Erythroblast (primary cell): Measurements from ENCODE around the gene PPP6R2.

Experiments
- DNase-seq, 2 experiments: peaks; one replicate each; lab custom pipeline; 2025; lab: John Stamatoyannopoulos, UW
- GATA1 ChIP-seq: IDR thresholded peaks from 2 replicates; pipeline ENCODE4 v1.6.1; 2011; ENCODE audit warnings: low read depth, mild to moderate bottlenecking, control low read depth, low read length, moderate library complexity
- POLR2A ChIP-seq: IDR thresholded peaks from 2 replicates; pipeline ENCODE4 v1.6.1; 2011; ENCODE audit warnings: mild to moderate bottlenecking, low read length

Gene PPP6R2

GRCh38 chr22:50302564-50302963 is 40.6 kb upstream of the PPP6R2 start:
- TF ChIP-seq POLR2A (no peak), GATA1 (no peak)
- no peak for DNase-seq

DNA sequence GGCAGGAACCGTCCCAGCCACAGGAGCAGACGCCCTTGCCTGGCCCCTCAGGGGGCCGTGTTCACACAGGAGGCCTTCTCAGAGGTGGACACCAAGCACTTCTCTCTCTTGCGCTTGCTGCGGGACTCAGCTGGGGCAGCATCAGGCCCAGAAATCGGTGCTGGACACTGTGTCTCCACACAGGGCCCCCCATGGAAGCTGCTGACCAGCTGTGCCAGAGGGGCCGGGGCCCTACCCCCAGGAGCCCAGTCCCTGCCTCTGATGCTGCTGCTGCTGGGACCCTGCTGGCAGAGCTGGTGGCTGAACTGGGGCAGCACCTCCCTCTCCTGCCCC is 39.6 kb upstream of the PPP6R2 start:
- no peak for DNase-seq
- no peak for TF ChIP-seq GATA1
- no peak for TF ChIP-seq POLR2A

DNA sequence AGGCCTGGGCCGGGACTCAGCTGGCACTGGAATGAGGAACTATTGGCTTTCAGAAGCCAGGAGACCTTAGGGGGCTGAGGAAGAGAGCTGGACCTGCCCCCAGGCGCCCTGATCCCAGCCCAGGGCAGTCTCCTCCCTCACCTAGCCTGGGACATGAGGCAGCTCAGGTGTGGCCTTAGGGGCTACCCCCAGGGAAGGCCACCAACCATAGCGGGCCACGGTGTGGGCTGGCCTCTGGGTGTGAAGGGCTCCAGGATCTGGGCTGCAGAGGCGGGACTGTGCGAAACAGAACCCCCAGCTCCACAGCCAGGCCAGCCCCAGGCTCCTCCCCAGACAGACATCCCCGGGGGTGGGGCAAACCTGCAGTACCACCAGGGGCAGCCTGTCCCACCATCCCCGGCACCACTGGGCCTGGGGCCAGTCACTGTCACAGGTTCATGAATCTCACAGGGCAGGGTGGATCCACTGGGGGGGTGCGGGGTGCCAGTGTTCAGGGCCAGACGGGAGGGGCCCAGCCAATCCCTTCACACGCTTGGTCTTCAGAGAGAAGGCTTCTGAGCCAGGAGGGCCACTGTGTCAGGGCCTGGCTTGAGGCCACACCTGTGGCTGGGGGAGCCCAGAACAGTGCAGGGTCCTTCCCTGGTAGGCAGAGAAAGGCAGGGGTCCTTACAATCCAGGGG is 39.1 kb upstream of the PPP6R2 start:
- TF ChIP-seq POLR2A (no peak), GATA1 (no peak)
- DNase-seq = no peak

DNA sequence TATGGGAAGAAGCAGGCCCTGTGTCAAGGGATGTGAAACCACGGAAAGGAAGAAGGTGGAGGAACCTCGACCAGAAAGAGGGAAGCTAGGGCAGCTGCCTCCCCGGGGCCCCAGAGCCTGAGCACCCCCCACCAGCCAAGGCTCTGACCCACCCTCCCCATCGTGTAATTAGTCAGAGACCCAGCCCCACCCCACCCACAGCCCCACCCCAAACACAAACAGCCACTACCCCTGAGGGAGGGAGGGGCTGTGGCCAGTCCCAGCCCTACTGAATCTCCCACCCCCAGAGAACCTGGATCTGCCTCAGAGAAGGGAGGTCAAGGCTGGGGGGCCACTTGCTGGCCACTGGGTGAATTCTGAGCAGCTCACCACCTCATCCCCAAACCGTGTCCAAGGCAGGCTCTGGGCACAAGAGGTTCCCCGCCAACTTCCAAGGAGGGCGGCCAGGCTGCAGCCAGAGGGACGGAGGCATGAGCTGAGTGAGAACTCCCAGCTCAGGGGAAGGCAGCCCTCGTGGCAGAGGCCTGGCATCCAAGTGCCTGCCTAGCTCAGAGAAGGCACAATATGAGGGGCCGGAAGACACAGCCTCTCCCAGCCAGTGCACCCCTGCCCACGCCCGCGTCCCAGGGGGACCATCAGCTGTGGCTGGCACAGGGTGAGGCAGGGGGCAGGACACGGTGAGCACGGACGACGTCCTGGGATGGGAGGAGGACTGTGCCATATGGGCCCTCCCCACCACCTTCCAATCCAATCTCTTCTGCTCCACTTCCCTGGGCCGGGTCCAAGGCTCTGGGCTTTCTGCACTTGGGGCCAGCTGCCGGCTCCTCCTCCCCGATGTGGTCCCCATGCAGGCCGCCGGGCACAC is 38.4 kb upstream of the PPP6R2 start:
- no peak for TF ChIP-seq POLR2A
- no peak for TF ChIP-seq GATA1
- DNase-seq = no peak

DNA sequence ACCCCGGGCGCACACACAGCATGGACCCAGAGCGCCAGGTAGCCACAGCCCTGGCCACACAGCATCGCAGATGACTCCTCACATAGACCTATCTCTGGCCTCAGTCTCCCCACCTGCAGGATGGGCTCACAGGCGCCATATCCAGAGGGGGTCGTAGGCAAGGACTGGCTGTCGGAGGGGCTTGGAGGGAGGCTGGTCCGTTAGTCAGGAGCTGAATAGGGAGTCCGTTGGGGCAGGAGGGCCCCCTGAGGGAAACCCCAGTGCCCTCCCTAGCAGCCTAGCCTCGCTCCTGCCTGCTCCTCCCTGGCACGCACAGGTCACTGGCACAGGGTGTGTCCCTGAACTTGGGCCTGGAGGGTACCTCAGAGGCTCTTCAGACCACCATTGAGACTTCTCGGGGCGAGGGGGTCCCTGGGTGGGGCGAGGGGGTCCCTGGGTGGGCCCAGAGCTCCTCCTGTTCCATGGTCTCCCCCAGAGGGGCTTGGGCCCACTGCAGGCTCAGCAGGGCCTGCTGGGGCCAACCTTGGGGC is 37.7 kb upstream of the PPP6R2 start:
- DNase-seq = no peak
- TF ChIP-seq GATA1 (no peak), POLR2A (no peak)

DNA sequence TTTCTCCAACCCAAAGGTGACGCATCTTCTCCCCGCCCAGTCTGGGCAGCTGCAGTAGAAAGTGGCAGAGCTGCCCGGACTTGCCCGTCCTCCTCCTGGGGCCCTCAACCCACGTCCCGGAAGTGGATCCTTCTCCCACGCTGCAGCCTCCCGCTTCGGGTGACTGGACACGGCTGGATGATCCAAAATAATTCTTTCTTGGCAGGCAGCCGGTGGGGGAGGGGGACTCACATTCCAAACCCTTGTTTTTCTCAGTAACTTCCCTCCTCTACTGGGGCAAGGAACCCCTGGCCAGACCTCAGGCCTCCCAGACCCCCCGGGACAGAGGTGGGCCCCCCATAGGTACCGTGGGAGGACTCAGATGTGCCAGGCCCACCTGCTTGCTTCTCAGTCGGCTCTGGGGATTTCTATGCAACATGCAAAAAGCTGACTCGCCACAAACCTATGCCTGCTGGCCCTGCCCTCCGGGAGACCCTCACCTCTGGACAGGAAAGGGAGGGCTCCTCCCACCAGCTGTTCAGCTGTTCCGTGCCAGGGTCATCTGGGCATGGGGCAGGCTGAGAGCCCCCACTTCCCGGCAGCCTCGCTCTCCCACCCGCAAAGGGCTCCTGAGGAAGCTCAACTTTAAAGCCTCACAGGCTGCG is 37.1 kb upstream of the PPP6R2 start:
- peak in 1 of 2 experiments; percentile 28 for DNase-seq
- TF ChIP-seq GATA1 = no peak
- TF ChIP-seq POLR2A = peak; percentile 42

DNA sequence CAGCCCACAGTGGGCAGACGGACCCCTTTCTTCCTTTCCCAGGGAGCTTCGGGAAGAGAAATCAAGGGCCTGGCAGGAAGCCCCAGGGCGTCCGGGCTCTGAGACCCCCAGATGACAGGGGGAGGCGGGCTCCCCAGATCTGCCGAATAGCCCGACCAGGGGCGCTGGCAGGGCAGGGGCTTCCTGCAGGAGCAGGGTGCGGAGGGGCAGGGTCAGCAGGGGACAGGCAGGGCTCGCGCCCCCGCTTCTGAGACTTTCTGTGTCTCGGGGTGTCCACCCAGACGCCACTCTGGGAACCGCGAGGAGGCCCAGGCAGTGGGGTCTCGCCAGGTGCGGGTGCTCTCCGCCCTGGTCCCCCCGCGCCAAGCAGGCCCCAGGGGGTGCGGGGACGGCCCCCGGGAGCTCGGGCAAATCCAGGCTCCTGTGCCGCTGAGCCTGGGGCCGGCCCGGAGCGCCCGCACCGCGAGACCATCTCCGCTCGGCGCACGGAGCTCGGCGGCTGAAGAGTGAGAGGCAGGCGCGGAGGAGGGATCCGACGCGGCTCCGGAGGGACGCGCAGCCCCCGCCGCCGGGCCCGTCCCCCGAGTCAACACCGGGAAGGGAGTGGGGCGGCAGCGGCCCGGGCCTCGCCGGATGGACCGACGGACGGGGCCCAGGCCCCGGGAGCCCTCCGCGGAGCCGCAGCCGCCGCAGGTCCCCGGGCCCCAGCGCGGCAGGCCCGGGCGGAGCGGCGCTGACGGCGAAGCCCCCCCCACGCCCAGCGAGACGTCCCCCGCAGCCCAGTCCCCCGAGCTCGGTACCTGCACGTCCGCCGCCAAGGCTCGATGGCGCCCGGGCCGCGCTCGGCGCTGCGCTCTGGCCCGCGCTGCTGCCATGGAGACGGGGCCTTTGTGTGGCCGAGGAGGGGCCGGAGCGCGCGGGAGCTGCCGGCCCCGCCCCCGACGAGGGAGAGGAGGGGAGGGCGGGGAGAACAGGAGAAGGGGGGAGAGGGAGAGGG is 36.1 kb upstream of the PPP6R2 start, which contains the start of gene PLXNB2:
TSS of gene PLXNB2 (minus strand) at position 894 of the 997 bp plus-strand sequence. CDS start 17,062 bp downstream, outside the sequence.
- DNase-seq = peak; percentile 47 to 58
- TF ChIP-seq POLR2A = no peak

DNA sequence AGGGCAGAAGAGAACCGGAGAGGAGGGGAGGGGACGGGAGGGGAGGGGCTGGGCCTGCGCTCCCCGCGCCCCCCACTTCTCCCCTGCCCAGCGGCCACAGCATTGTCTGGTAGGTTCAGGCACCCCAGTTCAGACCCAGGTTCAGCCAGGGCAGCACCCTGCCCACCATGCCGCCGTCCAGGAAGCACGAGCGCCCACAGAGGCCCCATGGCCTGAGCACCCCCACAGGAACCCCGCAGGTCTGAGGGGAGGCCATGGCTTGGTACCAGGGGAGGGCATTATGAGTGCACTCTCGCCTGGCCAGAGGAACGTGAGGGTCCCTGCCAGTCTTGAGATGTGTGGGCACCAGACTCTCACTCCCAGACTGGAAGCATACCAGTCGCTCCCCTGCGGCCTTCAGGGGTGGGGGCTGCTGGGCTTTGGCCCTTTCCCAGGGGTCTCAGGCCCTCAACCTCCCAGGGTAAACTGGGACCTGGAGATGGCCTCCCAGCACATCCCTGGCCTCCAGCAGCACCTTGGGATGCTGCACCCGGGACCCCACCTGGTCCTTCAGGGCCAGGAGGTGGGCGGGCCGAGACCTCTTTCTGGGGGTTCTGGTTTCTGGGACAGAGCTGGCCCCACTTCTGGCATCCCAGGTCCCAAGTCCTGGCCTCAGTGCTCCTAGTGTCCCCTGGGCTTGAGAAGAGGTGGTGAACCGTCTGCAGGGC is 35.1 kb upstream of the PPP6R2 start:
- TF ChIP-seq GATA1 (no peak), POLR2A (no peak)
- no peak for DNase-seq

DNA sequence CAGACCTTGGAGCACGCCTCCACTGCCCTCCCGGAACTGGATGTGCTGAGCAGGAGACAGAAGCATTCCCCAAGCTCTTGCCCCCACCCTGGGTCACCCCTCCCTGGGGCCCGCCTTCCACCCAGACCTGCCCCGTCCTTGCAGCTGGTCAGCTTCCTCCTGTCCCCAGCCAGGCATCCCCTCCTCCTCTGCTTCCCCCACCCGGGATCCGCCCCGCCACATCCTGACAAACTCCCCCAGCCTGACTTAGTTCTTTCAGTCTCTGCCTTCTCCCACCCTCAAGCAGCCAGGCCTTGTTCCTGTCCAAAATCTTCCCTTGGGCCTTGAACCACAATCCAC is 34.6 kb upstream of the PPP6R2 start:
- DNase-seq = no peak
- TF ChIP-seq GATA1 (no peak), POLR2A (no peak)

- TF ChIP-seq POLR2A = no peak
- no peak for TF ChIP-seq GATA1
- DNase-seq = no peak
These were observed 34.0 kb upstream of the PPP6R2 start for GRCh38 chr22:50308986-50309600.

DNA sequence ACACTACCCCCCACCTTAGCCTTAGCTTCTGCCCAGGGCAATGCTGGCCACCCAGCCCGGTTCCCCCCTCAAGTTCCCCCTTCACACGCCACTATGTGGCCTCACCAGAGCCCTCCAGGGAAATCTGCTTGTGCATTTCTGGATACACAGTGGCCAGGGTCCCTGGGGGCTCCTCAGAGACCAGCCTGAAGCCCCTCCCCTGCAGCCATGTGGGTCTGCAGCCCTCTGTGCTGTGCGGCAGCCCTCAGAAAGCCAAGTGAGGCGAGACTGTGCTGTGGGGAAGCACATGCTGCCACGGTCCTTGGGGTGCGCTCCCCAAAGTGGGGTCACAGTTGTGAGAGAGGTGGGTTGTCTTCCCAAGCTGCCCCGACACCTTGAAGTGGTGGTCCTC is 33.5 kb upstream of the PPP6R2 start:
- no peak for TF ChIP-seq GATA1
- TF ChIP-seq POLR2A = no peak
- no peak for DNase-seq
